Measurements from ENCODE around the gene MBTPS1. TPM values are rescaled to one million over a fixed set of nuclear protein-coding genes. Genes with fewer than 3 reads are reported as not detected.

Gene MBTPS1
- total RNA-seq, 1 experiment from 2014 or later: 63.6 TPM

DNA sequence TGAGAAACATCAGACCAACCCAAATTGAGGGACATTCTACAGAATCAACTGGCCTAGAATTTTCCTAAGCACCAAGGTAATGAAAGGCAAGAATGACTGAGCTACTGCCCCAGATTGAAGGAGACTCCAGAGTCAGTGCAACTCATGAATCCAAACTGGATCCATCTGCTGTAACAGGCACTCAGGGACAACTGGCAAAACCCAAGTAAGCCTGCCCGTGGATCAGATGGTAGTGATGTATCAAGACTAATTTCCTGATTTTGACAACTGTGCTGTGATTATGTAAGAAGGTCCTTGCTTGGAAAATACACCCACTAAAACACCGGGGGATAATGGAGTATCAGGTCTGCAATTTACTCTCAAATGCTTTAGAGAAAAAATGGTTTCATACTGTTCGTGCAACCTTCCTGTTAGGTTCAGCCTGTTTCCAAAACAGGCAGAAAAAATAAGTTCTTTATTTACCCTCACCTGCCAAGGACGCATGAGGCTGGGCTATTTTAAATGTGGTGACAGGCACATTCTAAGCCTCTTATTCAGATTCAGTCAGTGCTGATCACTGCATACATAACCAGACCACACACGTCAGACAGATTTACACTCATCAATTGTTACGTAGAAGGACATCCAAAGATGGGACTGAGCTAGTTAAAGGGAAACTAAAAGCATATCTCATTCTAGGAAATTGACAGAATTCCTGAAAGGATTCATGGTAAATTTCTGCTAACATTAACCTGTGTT is 7.0 kb downstream of the MBTPS1 start:
- no peaks in the 10 kb centered on the region for H3K27me3 Mint-ChIP-seq (ENCODE audit: insufficient read depth, unreplicated experiment)
- no peaks in the 10 kb centered on the region for H3K9me3 Mint-ChIP-seq (ENCODE audit: unreplicated experiment)
- POLR2A ChIA-PET: no interaction called here
- H3K36me3 Mint-ChIP-seq (ENCODE audit: insufficient read depth, unreplicated experiment): peaks cover 34% of the 10 kb centered on the region
- no peak overlapping the region for H3K4me3 Mint-ChIP-seq (ENCODE audit: unreplicated experiment)
- BruUV-seq (replicated peaks): no TSS peak
- intact Hi-C loops (cut with micrococcal nuclease): no loop called here
- DNase-seq (ENCODE audit: unreplicated experiment): no peak
- TF ChIP-seq, protein P1, sequence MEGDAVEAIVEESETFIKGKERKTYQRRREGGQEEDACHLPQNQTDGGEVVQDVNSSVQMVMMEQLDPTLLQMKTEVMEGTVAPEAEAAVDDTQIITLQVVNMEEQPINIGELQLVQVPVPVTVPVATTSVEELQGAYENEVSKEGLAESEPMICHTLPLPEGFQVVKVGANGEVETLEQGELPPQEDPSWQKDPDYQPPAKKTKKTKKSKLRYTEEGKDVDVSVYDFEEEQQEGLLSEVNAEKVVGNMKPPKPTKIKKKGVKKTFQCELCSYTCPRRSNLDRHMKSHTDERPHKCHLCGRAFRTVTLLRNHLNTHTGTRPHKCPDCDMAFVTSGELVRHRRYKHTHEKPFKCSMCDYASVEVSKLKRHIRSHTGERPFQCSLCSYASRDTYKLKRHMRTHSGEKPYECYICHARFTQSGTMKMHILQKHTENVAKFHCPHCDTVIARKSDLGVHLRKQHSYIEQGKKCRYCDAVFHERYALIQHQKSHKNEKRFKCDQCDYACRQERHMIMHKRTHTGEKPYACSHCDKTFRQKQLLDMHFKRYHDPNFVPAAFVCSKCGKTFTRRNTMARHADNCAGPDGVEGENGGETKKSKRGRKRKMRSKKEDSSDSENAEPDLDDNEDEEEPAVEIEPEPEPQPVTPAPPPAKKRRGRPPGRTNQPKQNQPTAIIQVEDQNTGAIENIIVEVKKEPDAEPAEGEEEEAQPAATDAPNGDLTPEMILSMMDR (IDR thresholded peaks at IDR 0.05; ENCODE audit: unreplicated experiment): no peak
- peaks cover 11% of the 10 kb centered on the region for H3K4me1 Mint-ChIP-seq (ENCODE audit: insufficient read depth, unreplicated experiment)
- CTCF ChIA-PET: no interaction called here
- no peak overlapping the region for H3K27ac Mint-ChIP-seq (ENCODE audit: low read depth, unreplicated experiment)

DNA sequence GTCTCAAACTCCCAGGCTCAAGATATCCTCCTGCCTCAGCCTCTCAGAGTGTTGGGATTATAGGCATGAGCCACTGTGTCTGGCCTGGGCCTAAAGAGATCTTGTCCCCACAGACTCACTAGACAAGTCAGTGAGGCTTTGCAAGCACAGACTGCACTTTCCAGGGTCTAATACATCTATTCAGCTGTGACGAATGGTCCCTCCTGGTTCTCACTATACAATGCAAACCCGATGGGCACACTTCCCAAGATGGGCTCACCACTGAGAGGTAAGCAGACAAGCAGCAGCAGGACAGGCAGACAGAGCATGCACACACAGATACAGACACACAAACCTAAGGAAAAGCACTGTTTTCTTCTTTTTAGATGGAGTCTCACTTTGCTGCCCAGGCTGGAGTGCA is 8.8 kb downstream of the MBTPS1 start:
- H3K27ac Mint-ChIP-seq (ENCODE audit: low read depth, unreplicated experiment): no peak overlapping the region
- no TSS peak for BruUV-seq (replicated peaks)
- H3K27me3 Mint-ChIP-seq (ENCODE audit: insufficient read depth, unreplicated experiment): no peaks in the 10 kb centered on the region
- intact Hi-C loops (cut with micrococcal nuclease): no loop called here
- H3K9me3 Mint-ChIP-seq (ENCODE audit: unreplicated experiment): no peaks in the 10 kb centered on the region
- ChIA-PET POLR2A (interaction anchor here (9.5 kb wide), 1 partner anchor 8 kb away, joined by 120 read pairs; the partner anchor contains the start of gene MBTPS1), CTCF (interaction anchor here (0.6 to 1.1 kb wide), 3 partner anchors 9 to 240 kb away, joined by 3 read pairs; partner anchors contain the start of gene MBTPS1)
- DNase-seq (ENCODE audit: unreplicated experiment): no peak
- H3K4me3 Mint-ChIP-seq (ENCODE audit: unreplicated experiment): no peak overlapping the region
- peaks cover 17% of the 10 kb centered on the region for H3K4me1 Mint-ChIP-seq (ENCODE audit: insufficient read depth, unreplicated experiment)
- TF ChIP-seq, protein P1 (IDR thresholded peaks at IDR 0.05; ENCODE audit: unreplicated experiment): no peak
- H3K36me3 Mint-ChIP-seq (ENCODE audit: insufficient read depth, unreplicated experiment): peaks cover 34% of the 10 kb centered on the region

DNA sequence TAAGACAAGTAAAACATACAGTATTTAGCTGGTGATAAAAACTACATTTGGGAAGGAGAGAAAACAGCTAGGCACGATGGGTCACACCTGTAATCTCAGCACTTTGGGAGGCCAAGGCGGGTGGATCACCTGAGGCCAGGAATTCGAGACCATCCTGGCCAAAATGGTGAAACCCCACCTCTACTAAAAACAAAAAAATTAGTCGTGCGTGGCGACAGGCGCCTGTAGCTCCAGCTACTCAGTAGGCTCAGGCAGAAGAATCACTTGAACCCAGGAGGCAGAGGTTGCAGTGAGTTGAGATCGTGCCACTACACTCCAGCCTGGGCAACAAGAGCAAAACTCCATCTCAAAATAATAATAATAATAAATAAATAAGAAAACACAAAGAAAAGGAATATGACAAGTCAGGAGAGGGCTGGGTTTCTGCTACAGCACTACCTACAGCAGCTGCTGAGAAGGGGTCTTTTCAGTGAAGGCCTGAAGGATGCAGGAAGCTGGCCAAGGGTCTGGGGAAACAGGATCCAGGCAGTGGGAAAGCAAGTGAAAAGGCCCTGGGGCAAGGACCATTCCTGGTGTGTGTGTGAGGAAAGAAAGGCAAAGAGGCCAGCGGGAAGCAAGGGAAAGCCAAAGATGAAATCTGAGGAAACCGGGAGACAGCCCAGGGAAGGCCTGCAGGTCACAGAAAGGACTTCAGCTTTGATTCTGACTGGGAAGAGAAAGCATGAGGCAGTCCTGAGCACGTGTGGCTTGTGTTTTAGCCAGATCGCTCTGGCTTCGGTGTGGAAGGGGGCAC is 10.6 kb downstream of the MBTPS1 start:
- intact Hi-C loops (cut with micrococcal nuclease): no loop called here
- Mint-ChIP-seq H3K27me3 (ENCODE audit: insufficient read depth, unreplicated experiment) (no peaks in the 10 kb centered on the region), H3K9me3 (ENCODE audit: unreplicated experiment) (no peaks in the 10 kb centered on the region), H3K4me1 (ENCODE audit: insufficient read depth, unreplicated experiment) (peaks cover 17% of the 10 kb centered on the region), H3K27ac (ENCODE audit: low read depth, unreplicated experiment) (no peak overlapping the region), H3K36me3 (ENCODE audit: insufficient read depth, unreplicated experiment) (peaks cover 40% of the 10 kb centered on the region), H3K4me3 (ENCODE audit: unreplicated experiment) (no peak overlapping the region)
- ChIA-PET POLR2A (interaction anchor here (0.6 to 9.5 kb wide), 3 partner anchors 9 to 50 kb away, joined by 3 to 120 read pairs (median 3); partner anchors contain the start of gene MBTPS1), CTCF (interaction anchor here (0.6 to 3.8 kb wide), 3 partner anchors 11 to 152 kb away, joined by 3 to 18 read pairs (median 3); partner anchors contain the start of gene MBTPS1)
- DNase-seq (ENCODE audit: unreplicated experiment): no peak
- no TSS peak for BruUV-seq (replicated peaks)
- TF ChIP-seq, protein P1 (IDR thresholded peaks at IDR 0.05; ENCODE audit: unreplicated experiment): no peak

DNA sequence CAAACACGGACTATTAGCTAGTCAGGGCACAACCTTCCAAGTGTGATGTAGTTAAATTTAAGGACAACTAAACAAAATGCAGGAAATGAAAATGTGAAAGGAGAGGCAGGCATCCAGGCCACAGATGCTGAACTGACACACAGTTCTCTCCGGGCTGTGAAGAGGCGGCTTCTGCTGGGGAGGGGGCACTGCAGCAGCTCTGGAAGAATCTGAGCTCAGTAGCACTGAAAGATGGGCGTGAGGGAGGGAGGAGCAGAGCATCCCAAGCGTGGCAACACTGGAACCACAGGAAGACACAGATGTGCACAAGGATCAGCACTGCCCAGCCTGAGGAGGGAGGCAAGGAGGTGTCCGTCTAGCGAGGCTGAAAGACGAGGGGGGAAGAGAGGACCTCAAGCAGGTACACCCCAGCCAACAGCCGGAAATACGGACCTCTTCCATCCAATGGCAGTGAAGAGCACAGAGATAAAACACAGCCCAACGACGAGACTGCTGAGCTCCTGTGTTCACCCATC is 11.4 kb downstream of the MBTPS1 start:
- Mint-ChIP-seq H3K4me3 (ENCODE audit: unreplicated experiment) (no peak overlapping the region), H3K36me3 (ENCODE audit: insufficient read depth, unreplicated experiment) (peaks cover 36% of the 10 kb centered on the region), H3K27ac (ENCODE audit: low read depth, unreplicated experiment) (peak overlapping the region; percentile 30), H3K27me3 (ENCODE audit: insufficient read depth, unreplicated experiment) (no peaks in the 10 kb centered on the region), H3K4me1 (ENCODE audit: insufficient read depth, unreplicated experiment) (peaks cover 17% of the 10 kb centered on the region), H3K9me3 (ENCODE audit: unreplicated experiment) (no peaks in the 10 kb centered on the region)
- DNase-seq (ENCODE audit: unreplicated experiment): no peak
- ChIA-PET CTCF (interaction anchor here (0.7 to 3.8 kb wide), 3 partner anchors 8 to 1909 kb away, joined by 6 to 18 read pairs (median 7); partner anchors contain the start of gene MBTPS1), POLR2A (interaction anchor here (1.0 to 9.5 kb wide), 2 partner anchors 8 to 11 kb away, joined by 3 to 120 read pairs; partner anchors contain the start of gene MBTPS1)
- TF ChIP-seq, protein P1 (IDR thresholded peaks at IDR 0.05; ENCODE audit: unreplicated experiment): no peak
- BruUV-seq (replicated peaks): no TSS peak
- intact Hi-C loops (cut with micrococcal nuclease): no loop called here
